HepG2 (cell line): Measurements from ENCODE around the gene DAB2IP. TPM values are rescaled to one million over a fixed set of nuclear protein-coding genes. Genes with fewer than 3 reads are reported as not detected.

Experiments
- ATAC-seq: fragments of 200-7000 bp; cut with Tn5 transposase; 3 replicates; pipeline ENCODE4 v1.9.1; 2020; ENCODE audit warnings: mild to moderate bottlenecking, moderate library complexity
- BruUV-seq: library from RNA; stranded (reverse); fragments of 400-500 nt; replicated peaks from 2 replicates; lab custom pipeline; 2021; lab: Mats Ljungman, UMichigan
- CTCF ChIA-PET: fragments of 300-600 bp; formaldehyde crosslinking; extraction: SDS; loops from one replicate; lab custom pipeline; 2021; ENCODE audit warnings: low total read pairs, inconsistent platforms, low intra/inter-chr PET ratio; lab: Yijun Ruan, JAX
- POLR2A ChIA-PET: fragments of 350-600 bp; sonication (Branson Sonifier 250); formaldehyde crosslinking; loops from one replicate; lab custom pipeline; 2020; ENCODE audit warnings: antibody characterized with exemption, inconsistent platforms; lab: Yijun Ruan, JAX
- DNase-seq: peaks from one replicate; pipeline ENCODE4 v3.0.0-alpha.2; 2015; ENCODE audit warnings: low spot score
- FAIRE-seq: peaks from 3 replicates; lab custom pipeline; 2011; peaks lifted over from hg19 to GRCh38; lab: Jason Lieb, UNC
- H2AFZ ChIP-seq: one replicate; pipeline ENCODE4 v1.6.1; 2011; ENCODE audit warnings: low read length, inconsistent platforms
- H3K27ac ChIP-seq: fragments of 300-600 bp; 3 replicates; pipeline ENCODE4 v1.8.0; 2011; ENCODE audit warnings: mixed run types, mild to moderate bottlenecking, mixed read lengths, low read length, inconsistent platforms; ENCODE audit not compliant: insufficient read depth; ENCODE audit errors: extremely low read length
- H3K27me3 ChIP-seq, 2 experiments: fragments of 200-600 bp in 1 of 2; 2 replicates in 1 of 2; 3 replicates in 1 of 2; pipeline versions ENCODE4 v1.6.0 to v1.8.0; 2011; ENCODE audit warnings: low read length in 2 of 2, mild to moderate bottlenecking in 2 of 2, moderate library complexity in 2 of 2, inconsistent platforms in 1 of 2; ENCODE audit not compliant: insufficient read depth in 2 of 2, control insufficient read depth in 1 of 2
- H3K36me3 ChIP-seq, 2 experiments: fragments of 200-600 bp in 1 of 2; replicated peaks in 1 of 2; 2 replicates in 1 of 2; 3 replicates in 1 of 2; pipeline versions ENCODE4 v1.5.1 to v1.8.0; 2011; ENCODE audit warnings: low read length in 2 of 2, inconsistent platforms in 1 of 2; ENCODE audit not compliant: insufficient read depth in 2 of 2, control insufficient read depth in 1 of 2
- H3K4me1 ChIP-seq: 2 replicates; pipeline ENCODE4 v1.5.1; 2012; ENCODE audit warnings: low read length, inconsistent platforms; ENCODE audit not compliant: insufficient read depth
- H3K4me2 ChIP-seq: 2 replicates; pipeline ENCODE4 v1.6.0; 2011; ENCODE audit warnings: low read depth, low read length, inconsistent platforms
- H3K4me3 ChIP-seq, 3 experiments: fragments of 200-600 bp in 1 of 3; sonication (generic), shearing (Covaris generic) in 1 of 3; replicated peaks in 1 of 3; 2 replicates each; pipeline ENCODE4 v1.5.1; 2011 to 2016; ENCODE audit warnings: low read length in 3 of 3, inconsistent platforms in 2 of 3, low read depth in 2 of 3, mild to moderate bottlenecking in 2 of 3, control low read depth in 1 of 3, mixed read lengths in 1 of 3; ENCODE audit not compliant: insufficient read depth in 1 of 3
- H3K79me2 ChIP-seq: one replicate; pipeline ENCODE4 v1.6.1; 2011; ENCODE audit warnings: low read length, inconsistent platforms; ENCODE audit not compliant: insufficient read depth
- H3K9ac ChIP-seq: 2 replicates; pipeline ENCODE4 v1.6.0; 2011; ENCODE audit warnings: mild to moderate bottlenecking, low read depth, low read length, inconsistent platforms; ENCODE audit not compliant: insufficient read depth
- H3K9me3 ChIP-seq: 2 replicates; pipeline ENCODE4 v1.5.1; 2012; ENCODE audit warnings: mild to moderate bottlenecking, low read length
- H4K20me1 ChIP-seq: 2 replicates; pipeline ENCODE4 v1.6.0; 2011; ENCODE audit warnings: inconsistent platforms, mild to moderate bottlenecking, low read length, moderate library complexity; ENCODE audit not compliant: insufficient read depth
- ATF7 ChIP-seq, 2 experiments: fragments of 450-650 bp in 1 of 2; sonication (generic) in 1 of 2; formaldehyde crosslinking in 1 of 2; IDR thresholded peaks; 2 replicates each; pipeline versions ENCODE4 v1.4.0 to v1.6.1; 2016 to 2020; ENCODE audit warnings: antibody characterized with exemption in 1 of 2, mild to moderate bottlenecking in 1 of 2, missing genetic modification reagents in 1 of 2
- CENPBD1 ChIP-seq: sonication (generic); formaldehyde crosslinking; IDR thresholded peaks from 2 replicates; pipeline ENCODE4 v1.8.0; 2022; ENCODE audit warnings: missing genetic modification reagents, low read depth, mild to moderate bottlenecking, borderline replicate concordance
- CERS6 ChIP-seq: sonication (generic); formaldehyde crosslinking; IDR thresholded peaks from 2 replicates; pipeline ENCODE4 v1.5.0; 2020; ENCODE audit warnings: missing genetic modification reagents
- ETV6 ChIP-seq: sonication (generic); formaldehyde crosslinking; conservative IDR thresholded peaks from 2 replicates; pipeline ENCODE4 v1.4.0; 2020; ENCODE audit warnings: missing genetic modification reagents
- HDAC6 ChIP-seq: fragments of 200-600 bp; sonication (generic); IDR thresholded peaks from 2 replicates; pipeline ENCODE4 v1.7.0; 2017; ENCODE audit warnings: mild to moderate bottlenecking, antibody characterized with exemption, low read length, low read depth
- NCOA1 ChIP-seq: sonication (generic); formaldehyde crosslinking; IDR thresholded peaks from 2 replicates; pipeline ENCODE4 v1.9.0; 2021; ENCODE audit warnings: missing genetic modification reagents
- NCOR1 ChIP-seq: fragments of 200-600 bp; sonication (generic); IDR thresholded peaks from 2 replicates; pipeline ENCODE4 v1.7.0; 2017; ENCODE audit warnings: antibody characterized with exemption, low read length, borderline replicate concordance
- POGZ ChIP-seq: sonication (generic); formaldehyde crosslinking; IDR thresholded peaks from 2 replicates; pipeline ENCODE4 v1.4.0; 2020; ENCODE audit warnings: mild to moderate bottlenecking, missing genetic modification reagents
- RARG ChIP-seq: sonication (generic); formaldehyde crosslinking; IDR thresholded peaks from 2 replicates; pipeline ENCODE4 v1.4.0; 2020; ENCODE audit warnings: low read depth, mild to moderate bottlenecking, missing genetic modification reagents
- SMYD3 ChIP-seq: sonication (generic); formaldehyde crosslinking; IDR thresholded peaks from 2 replicates; pipeline ENCODE4 v1.8.1; 2023; ENCODE audit warnings: mild to moderate bottlenecking, missing genetic modification reagents
- SRSF4 ChIP-seq: fragments of 200-400 bp; formaldehyde crosslinking; IDR thresholded peaks from one replicate; pipeline ENCODE4 v1.6.1; 2018; ENCODE audit warnings: mild to moderate bottlenecking, low read depth, low read length, moderate library complexity; ENCODE audit not compliant: poor library complexity, severe bottlenecking
- ZBTB39 ChIP-seq: sonication (generic); formaldehyde crosslinking; IDR thresholded peaks from 2 replicates; pipeline ENCODE4 v1.5.0; 2020; ENCODE audit warnings: missing genetic modification reagents
- ZFP1 ChIP-seq: IDR thresholded peaks from 2 replicates; pipeline ENCODE4 v1.6.1; 2016
- ZFP36 ChIP-seq: fragments of 150-350 bp; IDR thresholded peaks from 2 replicates; pipeline ENCODE4 v1.6.1; 2018; ENCODE audit warnings: borderline replicate concordance, low read length, low read depth; ENCODE audit not compliant: partially characterized antibody
- ZNF317 ChIP-seq: sonication (generic); formaldehyde crosslinking; IDR thresholded peaks from 2 replicates; pipeline ENCODE4 v1.5.0; 2020; ENCODE audit warnings: mild to moderate bottlenecking, missing genetic modification reagents
- WGBS: methylation state at CpG from one replicate; pipeline ENCODE4 v1.1.6; 2017; ENCODE audit warnings: low lambda C conversion rate; 5-methylcytosine and 5-hydroxymethylcytosine counted together
- in situ Hi-C: cut with HindIII; loops from 2 replicates; pipeline ENCODE4 v1.10.0; 2017; ENCODE audit warnings: low pct_unique_long_range_greater_than_20kb; ENCODE audit not compliant: extremely low pct_ligation_motif_present
- intact Hi-C: fragments of 100-400 bp; cut with micrococcal nuclease; formaldehyde crosslinking; loops from one replicate; pipeline ENCODE4 v1.10.0; 2022; ENCODE audit not compliant: unreplicated experiment
- polyA plus RNA-seq, 8 experiments: library from polyadenylated mRNA; depleted of rRNA in 3 of 8; stranded (reverse) in 7 of 8; unstranded in 1 of 8; fragments of >200 nt; fragmentation: Illumina TruSeq in 4 of 8; extraction: Trizol in 4 of 8; gene quantifications; 2 replicates each; pipeline versions ENCODE4 v1.2.1 to v1.2.3, GENCODE V29; 2011 to 2016; ENCODE audit warnings: low read depth in 4 of 8, missing spikeins in 1 of 8, mixed read lengths in 1 of 8; ENCODE audit not compliant: insufficient read depth in 1 of 8
- total RNA-seq, 5 experiments: library from RNA; depleted of rRNA; stranded (reverse); fragments of >200 nt; fragmentation: Illumina TruSeq; extraction: Trizol; gene quantifications; 2 replicates each; pipeline ENCODE4 v1.2.3, GENCODE V29; 2016; ENCODE audit warnings: low read depth in 1 of 5
- TF ChIP-seq, protein P1 (sequence below): sonication (generic); formaldehyde crosslinking; IDR thresholded peaks from 2 replicates; pipeline ENCODE4 v1.4.0; 2020; ENCODE audit warnings: missing genetic modification reagents, mild to moderate bottlenecking, borderline replicate concordance
- TF ChIP-seq, protein P2 (sequence below): sonication (generic); formaldehyde crosslinking; IDR thresholded peaks from 2 replicates; pipeline ENCODE4 v1.4.0; 2020; ENCODE audit warnings: missing genetic modification reagents

Gene DAB2IP
- total and polyA plus RNA-seq, 2 of the 13 experiments (the other 11 are each of a cell fraction or from before 2014, with no cell fraction given): 25.3 to 37.9 TPM

DNA sequence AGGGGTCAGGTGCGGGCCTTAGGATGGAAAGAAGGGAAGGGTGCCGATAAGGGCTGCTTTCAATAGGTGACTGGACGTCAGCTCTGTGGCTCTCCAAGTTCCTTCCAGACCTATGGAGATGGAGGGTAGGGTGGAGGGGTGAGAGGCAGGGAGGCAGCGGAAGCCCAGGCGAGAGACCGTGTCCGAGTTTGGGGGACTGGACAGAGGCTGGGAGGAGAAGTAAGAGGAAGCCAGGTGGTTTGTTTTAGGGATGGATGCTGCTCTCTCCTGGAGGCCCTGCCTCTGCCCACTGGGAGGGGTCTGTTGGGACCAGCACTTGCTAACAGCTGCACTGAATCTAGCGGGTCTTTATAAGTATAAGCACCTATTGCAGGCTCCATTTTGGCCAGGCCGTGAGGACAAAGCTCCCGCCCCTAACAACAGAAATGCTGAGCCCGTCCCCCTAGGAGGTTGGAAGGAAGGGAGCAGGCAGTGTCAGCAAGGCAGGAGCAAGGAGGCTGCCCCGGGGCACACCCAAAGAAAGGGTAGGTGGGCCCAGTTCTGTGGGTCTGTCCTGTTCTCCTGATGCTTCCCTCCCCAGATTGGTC lies 167.5 kb downstream of the DAB2IP start:
- no peak for FAIRE-seq

More for the DNA sequence above, 167.5 kb downstream of the DAB2IP start:
- Histone ChIP-seq H3K27ac (no peak overlapping the region), H3K27me3 (peaks cover 1 to 70% of the 10 kb centered on the region in 2 experiments; a peak in 4 of 5 replicates), H3K36me3 (no peaks in the 10 kb centered on the region), H3K4me1 (no peaks in the 10 kb centered on the region), H4K20me1 (no peaks in the 10 kb centered on the region), H3K4me2 (no peak overlapping the region), H3K4me3 (no peak overlapping the region), H2AFZ (no peak overlapping the region), H3K9me3 (no peaks in the 10 kb centered on the region), H3K79me2 (no peaks in the 10 kb centered on the region), H3K9ac (no peak overlapping the region)
- CTCF ChIA-PET: no interaction called here
- POLR2A ChIA-PET: interaction anchor here (1.0 kb wide), 1 partner anchor 68 kb away, joined by 3 read pairs; no protein-coding TSS in a partner anchor
- TF ChIP-seq RARG: no peak
- no peak for TF ChIP-seq CERS6 (CRISPR knock-in tag)
- no peak for TF ChIP-seq CENPBD1 (CRISPR knock-in tag)
- TF ChIP-seq ETV6 (CRISPR knock-in tag): no peak
- TF ChIP-seq, protein P1, sequence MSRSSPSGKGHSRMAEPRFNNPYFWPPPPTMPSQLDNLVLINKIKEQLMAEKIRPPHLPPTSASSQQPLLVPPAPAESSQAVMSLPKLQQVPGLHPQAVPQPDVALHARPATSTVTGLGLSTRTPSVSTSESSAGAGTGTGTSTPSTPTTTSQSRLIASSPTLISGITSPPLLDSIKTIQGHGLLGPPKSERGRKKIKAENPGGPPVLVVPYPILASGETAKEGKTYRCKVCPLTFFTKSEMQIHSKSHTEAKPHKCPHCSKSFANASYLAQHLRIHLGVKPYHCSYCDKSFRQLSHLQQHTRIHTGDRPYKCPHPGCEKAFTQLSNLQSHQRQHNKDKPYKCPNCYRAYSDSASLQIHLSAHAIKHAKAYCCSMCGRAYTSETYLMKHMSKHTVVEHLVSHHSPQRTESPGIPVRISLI (CRISPR knock-in tag): no peak
- TF ChIP-seq ZNF317 (CRISPR knock-in tag): no peak
- TF ChIP-seq ATF7 (IDR thresholded peaks at IDR 0.05): no peak
- TF ChIP-seq ATF7 (CRISPR knock-in tag; IDR thresholded peaks at IDR 0.05): no peak
- TF ChIP-seq SRSF4: no peak
- no peak for TF ChIP-seq SMYD3 (CRISPR knock-in tag)
- TF ChIP-seq, protein P2, sequence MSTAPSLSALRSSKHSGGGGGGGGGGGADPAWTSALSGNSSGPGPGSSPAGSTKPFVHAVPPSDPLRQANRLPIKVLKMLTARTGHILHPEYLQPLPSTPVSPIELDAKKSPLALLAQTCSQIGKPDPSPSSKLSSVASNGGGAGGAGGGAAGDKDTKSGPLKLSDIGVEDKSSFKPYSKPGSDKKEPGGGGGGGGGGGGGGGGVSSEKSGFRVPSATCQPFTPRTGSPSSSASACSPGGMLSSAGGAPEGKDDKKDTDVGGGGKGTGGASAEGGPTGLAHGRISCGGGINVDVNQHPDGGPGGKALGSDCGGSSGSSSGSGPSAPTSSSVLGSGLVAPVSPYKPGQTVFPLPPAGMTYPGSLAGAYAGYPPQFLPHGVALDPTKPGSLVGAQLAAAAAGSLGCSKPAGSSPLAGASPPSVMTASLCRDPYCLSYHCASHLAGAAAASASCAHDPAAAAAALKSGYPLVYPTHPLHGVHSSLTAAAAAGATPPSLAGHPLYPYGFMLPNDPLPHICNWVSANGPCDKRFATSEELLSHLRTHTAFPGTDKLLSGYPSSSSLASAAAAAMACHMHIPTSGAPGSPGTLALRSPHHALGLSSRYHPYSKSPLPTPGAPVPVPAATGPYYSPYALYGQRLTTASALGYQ (CRISPR knock-in tag): no peak
- no peak for TF ChIP-seq ZFP36
- no peak for TF ChIP-seq NCOR1
- TF ChIP-seq ZFP1 (CRISPR knock-in tag): no peak
- TF ChIP-seq ZBTB39 (CRISPR knock-in tag): no peak
- TF ChIP-seq POGZ: no peak
- TF ChIP-seq NCOA1 (CRISPR knock-in tag): no peak
- TF ChIP-seq HDAC6: no peak
- DNase-seq: no peak
- no peak for ATAC-seq
- no TSS peak for BruUV-seq
- in situ Hi-C loops (no loop called here), intact Hi-C loops (no loop called here)
- WGBS: 37% methylated on average over 8 of the region's 12 CpGs
